IPS-NIHi11 (cell line): ENCODE results near the gene IFI44.
A peak's percentile ranks its signal among the peaks of the same experiment; 100 is the strongest.

Source experiments
- DNase-seq: peaks from one replicate; pipeline ENCODE4 v3.0.0; 2012; ENCODE audit warnings: mixed read lengths, low spot score

Gene IFI44

GRCh38 chr1:78649628-78650027, at the start of gene IFI44:
Gene IFI44, plus strand, starts transcription at chr1:78649831. Its CDS starts 365 bp downstream, at chr1:78650196.
- peak; percentile 26 for DNase-seq

GRCh38 chr1:78601068-78601467, 48.6 kb upstream of the IFI44 start:
- no peak for DNase-seq

- no peak for DNase-seq
Observed at GRCh38 chr1:78603206-78603605, 46.4 kb upstream of the IFI44 start.

GRCh38 chr1:78604643-78605042, 45.0 kb upstream of the IFI44 start:
- DNase-seq, result no peak

GRCh38 chr1:78606274-78606673, 43.4 kb upstream of the IFI44 start:
- no peak for DNase-seq

- peak; percentile 29 for DNase-seq
Observed at GRCh38 chr1:78607334-78607927, 42.2 kb upstream of the IFI44 start.

- DNase-seq, result no peak
Observed at GRCh38 chr1:78607944-78608343, 41.7 kb upstream of the IFI44 start.

GRCh38 chr1:78617615-78618026, 32.0 kb upstream of the IFI44 start:
- peak; percentile 66 for DNase-seq

- DNase-seq, result no peak
Observed at GRCh38 chr1:78619032-78619431, 30.6 kb upstream of the IFI44 start.

GRCh38 chr1:78619446-78619802, 30.2 kb upstream of the IFI44 start:
- DNase-seq, result no peak

- no peak for DNase-seq
Observed at GRCh38 chr1:78619803-78620579, 29.6 kb upstream of the IFI44 start, which contains the start of gene IFI44L. Gene IFI44L, plus strand, starts transcription at chr1:78620448. Its CDS starts 7,468 bp downstream, at chr1:78627916.

GRCh38 chr1:78620666-78621065, 29.0 kb upstream of the IFI44 start:
- no peak for DNase-seq

GRCh38 chr1:78622548-78622947, 27.1 kb upstream of the IFI44 start:
- DNase-seq, result no peak

- no peak for DNase-seq
Observed at GRCh38 chr1:78624035-78624434, 25.6 kb upstream of the IFI44 start.

- DNase-seq, result no peak
Observed at GRCh38 chr1:78627321-78627720, 22.3 kb upstream of the IFI44 start.

- DNase-seq, result no peak
Observed at GRCh38 chr1:78630600-78630999, 19.0 kb upstream of the IFI44 start.

- no peak for DNase-seq
Observed at GRCh38 chr1:78633209-78633608, 16.4 kb upstream of the IFI44 start.

GRCh38 chr1:78640462-78640861, 9.2 kb upstream of the IFI44 start:
- DNase-seq, result no peak

- DNase-seq, result no peak
Observed at GRCh38 chr1:78641558-78641957, 8.1 kb upstream of the IFI44 start.

GRCh38 chr1:78645723-78646122, 3.9 kb upstream of the IFI44 start:
- DNase-seq, result no peak

- no peak for DNase-seq
Observed at GRCh38 chr1:78647238-78647637, 2.4 kb upstream of the IFI44 start.

GRCh38 chr1:78650114-78650660, 556 bp downstream of the IFI44 start:
- DNase-seq, result no peak

- no peak for DNase-seq
Observed at GRCh38 chr1:78651241-78651640, 1.6 kb downstream of the IFI44 start.
